Measurements from ENCODE around the gene SERPINF2.

DNA sequence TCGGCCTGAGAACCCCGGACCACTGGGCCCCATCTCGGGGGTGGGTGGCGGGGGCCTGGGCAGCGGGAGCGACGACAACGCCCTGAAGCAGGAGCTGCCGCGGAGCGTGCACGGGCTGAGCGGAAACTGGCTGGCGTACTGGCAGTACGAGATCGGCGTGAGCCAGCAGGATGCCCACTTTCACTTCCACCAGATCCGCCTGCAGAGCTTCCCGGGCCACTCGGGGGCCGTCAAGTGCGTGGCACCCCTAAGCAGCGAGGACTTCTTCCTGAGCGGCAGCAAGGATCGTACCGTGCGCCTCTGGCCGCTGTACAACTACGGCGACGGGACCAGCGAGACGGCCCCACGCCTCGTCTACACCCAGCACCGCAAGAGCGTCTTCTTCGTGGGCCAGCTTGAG is 8.9 kb upstream of the SERPINF2 start:
- no peak for TF ChIP-seq CREB1 (IDR thresholded peaks at IDR 0.05; ENCODE audit: low read depth)
- TF ChIP-seq, protein P1, sequence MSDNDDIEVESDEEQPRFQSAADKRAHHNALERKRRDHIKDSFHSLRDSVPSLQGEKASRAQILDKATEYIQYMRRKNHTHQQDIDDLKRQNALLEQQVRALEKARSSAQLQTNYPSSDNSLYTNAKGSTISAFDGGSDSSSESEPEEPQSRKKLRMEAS (IDR thresholded peaks at IDR 0.05), result no peak
- TF ChIP-seq FOXM1 (IDR thresholded peaks at IDR 0.05; ENCODE audit: borderline replicate concordance, low read depth), result no peak
- TF ChIP-seq EP300 (IDR thresholded peaks at IDR 0.05; ENCODE audit: borderline replicate concordance), result no peak
- TF ChIP-seq, protein P2, sequence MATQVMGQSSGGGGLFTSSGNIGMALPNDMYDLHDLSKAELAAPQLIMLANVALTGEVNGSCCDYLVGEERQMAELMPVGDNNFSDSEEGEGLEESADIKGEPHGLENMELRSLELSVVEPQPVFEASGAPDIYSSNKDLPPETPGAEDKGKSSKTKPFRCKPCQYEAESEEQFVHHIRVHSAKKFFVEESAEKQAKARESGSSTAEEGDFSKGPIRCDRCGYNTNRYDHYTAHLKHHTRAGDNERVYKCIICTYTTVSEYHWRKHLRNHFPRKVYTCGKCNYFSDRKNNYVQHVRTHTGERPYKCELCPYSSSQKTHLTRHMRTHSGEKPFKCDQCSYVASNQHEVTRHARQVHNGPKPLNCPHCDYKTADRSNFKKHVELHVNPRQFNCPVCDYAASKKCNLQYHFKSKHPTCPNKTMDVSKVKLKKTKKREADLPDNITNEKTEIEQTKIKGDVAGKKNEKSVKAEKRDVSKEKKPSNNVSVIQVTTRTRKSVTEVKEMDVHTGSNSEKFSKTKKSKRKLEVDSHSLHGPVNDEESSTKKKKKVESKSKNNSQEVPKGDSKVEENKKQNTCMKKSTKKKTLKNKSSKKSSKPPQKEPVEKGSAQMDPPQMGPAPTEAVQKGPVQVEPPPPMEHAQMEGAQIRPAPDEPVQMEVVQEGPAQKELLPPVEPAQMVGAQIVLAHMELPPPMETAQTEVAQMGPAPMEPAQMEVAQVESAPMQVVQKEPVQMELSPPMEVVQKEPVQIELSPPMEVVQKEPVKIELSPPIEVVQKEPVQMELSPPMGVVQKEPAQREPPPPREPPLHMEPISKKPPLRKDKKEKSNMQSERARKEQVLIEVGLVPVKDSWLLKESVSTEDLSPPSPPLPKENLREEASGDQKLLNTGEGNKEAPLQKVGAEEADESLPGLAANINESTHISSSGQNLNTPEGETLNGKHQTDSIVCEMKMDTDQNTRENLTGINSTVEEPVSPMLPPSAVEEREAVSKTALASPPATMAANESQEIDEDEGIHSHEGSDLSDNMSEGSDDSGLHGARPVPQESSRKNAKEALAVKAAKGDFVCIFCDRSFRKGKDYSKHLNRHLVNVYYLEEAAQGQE (IDR thresholded peaks at IDR 0.05; ENCODE audit: low read depth), result no peak
- TF ChIP-seq ZBTB7A (IDR thresholded peaks at IDR 0.05; ENCODE audit: low read depth), result no peak

Data from Ishikawa (cell line).